A549 (cell line): ENCODE measurements around the gene CUL7. TPM values are rescaled to one million over a fixed set of nuclear protein-coding genes. Genes with fewer than 3 reads are reported as not detected.
"Not testable (repeated sequence)": the region's sequence is repeated elsewhere in the genome, so short reads cannot be mapped to it uniquely, and the experiment has no call there.

Source experiments
- ATAC-seq, 2 experiments: fragments of 200-7000 bp in 1 of 2; fragments of >200 bp in 1 of 2; cut with Nextera tagmentation in 1 of 2; cut with Tn5 transposase in 1 of 2; 3 replicates each; pipeline versions ENCODE4 v1.8.0 to v1.9.1; 2018 to 2020; ENCODE audit warnings: mild to moderate bottlenecking in 1 of 2, moderate library complexity in 1 of 2
- CTCF ChIA-PET: fragments of 300-600 bp; sonication (Branson Sonifier 250); formaldehyde crosslinking; extraction: SDS; loops from one replicate; lab custom pipeline; 2021; ENCODE audit warnings: antibody characterized with exemption, inconsistent platforms; lab: Yijun Ruan, JAX
- POLR2A ChIA-PET: fragments of 350-600 bp; formaldehyde crosslinking; extraction: SDS; loops from one replicate; lab custom pipeline; 2021; ENCODE audit warnings: antibody characterized with exemption, inconsistent platforms; lab: Yijun Ruan, JAX
- DNase-seq, 2 experiments: peaks; one replicate each; pipeline versions ENCODE4 v3.0.0 to v3.0.0-alpha.2; 2011 to 2016; ENCODE audit warnings: low read depth in 1 of 2, low spot score in 1 of 2
- FAIRE-seq: peaks from 2 replicates; lab custom pipeline; 2011; peaks lifted over from hg19 to GRCh38; lab: Jason Lieb, UNC
- H3K27ac ChIP-seq, 2 experiments: fragments of >200 bp; sonication (Bioruptor Twin); formaldehyde crosslinking; 3 replicates each; pipeline ENCODE4 v1.5.1; 2016 to 2017
- H3K4me1 ChIP-seq: fragments of >200 bp; sonication (Bioruptor Twin); formaldehyde crosslinking; 3 replicates; pipeline ENCODE4 v1.6.1; 2016
- H3K4me2 ChIP-seq: fragments of >200 bp; sonication (Bioruptor Twin); formaldehyde crosslinking; 3 replicates; pipeline ENCODE4 v1.6.1; 2016
- H3K4me3 ChIP-seq: fragments of >200 bp; sonication (Bioruptor Twin); formaldehyde crosslinking; 3 replicates; pipeline ENCODE4 v1.5.1; 2016
- H3K9me3 ChIP-seq: fragments of >200 bp; sonication (Bioruptor Twin); formaldehyde crosslinking; 3 replicates; pipeline ENCODE4 v1.6.1; 2016
- BHLHE40 ChIP-seq: IDR thresholded peaks from 2 replicates; pipeline ENCODE4 v1.6.1; 2012; ENCODE audit warnings: low read depth, low read length, inconsistent platforms
- CBX2 ChIP-seq: fragments of 200-600 bp; sonication (generic); IDR thresholded peaks from 2 replicates; pipeline ENCODE4 v1.6.1; 2016; ENCODE audit warnings: low read depth, mild to moderate bottlenecking, borderline replicate concordance
- CEBPB ChIP-seq, 2 experiments: fragments of >200 bp in 1 of 2; sonication (Bioruptor Twin) in 1 of 2; formaldehyde crosslinking in 1 of 2; IDR thresholded peaks; 2 replicates each; pipeline ENCODE4 v1.6.1; 2012 to 2016
- EHF ChIP-seq: fragments of 250-450 bp; sonication (Bioruptor Pico); IDR thresholded peaks from 2 replicates; pipeline ENCODE4 v1.5.0; 2020; ENCODE audit warnings: mild to moderate bottlenecking
- ELK1 ChIP-seq: fragments of 150-350 bp; IDR thresholded peaks from 2 replicates; pipeline ENCODE4 v1.6.1; 2014; ENCODE audit warnings: low read depth, mild to moderate bottlenecking, low read length
- EP300 ChIP-seq, 2 experiments: fragments of >200 bp; sonication (Bioruptor Twin); formaldehyde crosslinking; IDR thresholded peaks; 2 replicates in 1 of 2; 3 replicates in 1 of 2; pipeline ENCODE4 v1.6.1; 2016 to 2017
- FOXS1 ChIP-seq: fragments of 250-450 bp; sonication (Bioruptor Pico); IDR thresholded peaks from 2 replicates; pipeline ENCODE4 v1.5.0; 2020; ENCODE audit warnings: mild to moderate bottlenecking, moderate library complexity
- HDAC2 ChIP-seq: fragments of 200-600 bp; sonication (generic); IDR thresholded peaks from 2 replicates; pipeline ENCODE4 v1.6.1; 2016
- HEYL ChIP-seq: fragments of 250-450 bp; sonication (Bioruptor Pico); IDR thresholded peaks from 2 replicates; pipeline ENCODE4 v1.8.0; 2021; ENCODE audit warnings: mild to moderate bottlenecking, moderate library complexity
- HOXB13 ChIP-seq: fragments of 250-450 bp; sonication (Bioruptor Pico); IDR thresholded peaks from 2 replicates; pipeline ENCODE4 v1.5.0; 2020; ENCODE audit warnings: low read depth, mild to moderate bottlenecking, moderate library complexity
- HOXB5 ChIP-seq: fragments of 250-450 bp; sonication (Bioruptor Pico); IDR thresholded peaks from 2 replicates; pipeline ENCODE4 v1.5.0; 2020; ENCODE audit warnings: mild to moderate bottlenecking, moderate library complexity
- JUN ChIP-seq, 2 experiments: fragments of >200 bp; sonication (Bioruptor Twin); formaldehyde crosslinking; IDR thresholded peaks; 2 replicates in 1 of 2; 3 replicates in 1 of 2; pipeline ENCODE4 v1.6.1; 2016 to 2017
- KDM1A ChIP-seq: fragments of 200-600 bp; sonication (generic); IDR thresholded peaks from 2 replicates; pipeline ENCODE4 v1.6.1; 2016; ENCODE audit warnings: low read depth, mild to moderate bottlenecking
- MAX ChIP-seq: IDR thresholded peaks from 2 replicates; pipeline ENCODE4 v1.6.1; 2012
- MYC ChIP-seq: IDR thresholded peaks from 2 replicates; pipeline ENCODE4 v1.6.1; 2012; ENCODE audit warnings: mild to moderate bottlenecking, inconsistent platforms, low read length, improper control_type of control experiment, borderline replicate concordance
- NFE2L2 ChIP-seq: fragments of 150-350 bp; conservative IDR thresholded peaks from 2 replicates; pipeline ENCODE4 v1.6.1; 2014; ENCODE audit warnings: low read length
- PHF8 ChIP-seq: fragments of 200-600 bp; sonication (generic); IDR thresholded peaks from 2 replicates; pipeline ENCODE4 v1.6.1; 2016; ENCODE audit warnings: low read depth, mild to moderate bottlenecking, antibody characterized with exemption, moderate library complexity, borderline replicate concordance
- RAD21 ChIP-seq, 2 experiments: fragments of >200 bp in 1 of 2; sonication (Bioruptor Twin) in 1 of 2; formaldehyde crosslinking in 1 of 2; IDR thresholded peaks in 1 of 2; conservative IDR thresholded peaks in 1 of 2; 2 replicates in 1 of 2; 3 replicates in 1 of 2; pipeline ENCODE4 v1.6.1; 2012 to 2018; ENCODE audit warnings: inconsistent platforms in 1 of 2
- RARB ChIP-seq: fragments of 250-450 bp; sonication (Bioruptor Pico); IDR thresholded peaks from 2 replicates; pipeline ENCODE4 v1.8.0; 2021; ENCODE audit warnings: mild to moderate bottlenecking, moderate library complexity
- RCOR1 ChIP-seq: fragments of 150-350 bp; IDR thresholded peaks from 2 replicates; pipeline ENCODE4 v1.6.1; 2014; ENCODE audit warnings: antibody characterized with exemption, low read length, low read depth
- RFX5 ChIP-seq: fragments of 450-650 bp; IDR thresholded peaks from 2 replicates; pipeline ENCODE4 v1.7.1; 2014; ENCODE audit warnings: antibody characterized with exemption, mild to moderate bottlenecking, moderate library complexity
- RNF2 ChIP-seq: fragments of 200-600 bp; sonication (generic); IDR thresholded peaks from 2 replicates; pipeline ENCODE4 v1.6.1; 2016; ENCODE audit warnings: low read depth, mild to moderate bottlenecking, antibody characterized with exemption, moderate library complexity, borderline replicate concordance
- SMC3 ChIP-seq: fragments of >200 bp; sonication (Bioruptor Twin); formaldehyde crosslinking; IDR thresholded peaks from 3 replicates; pipeline ENCODE4 v1.6.1; 2018; ENCODE audit warnings: inconsistent platforms
- TFCP2L1 ChIP-seq: fragments of 250-450 bp; sonication (Bioruptor Pico); IDR thresholded peaks from 2 replicates; pipeline ENCODE4 v1.5.0; 2021; ENCODE audit warnings: mild to moderate bottlenecking
- TP53 ChIP-seq: fragments of 250-450 bp; sonication (Bioruptor Pico); IDR thresholded peaks from 2 replicates; pipeline ENCODE4 v1.5.0; 2021; ENCODE audit warnings: mild to moderate bottlenecking, moderate library complexity
- ZSCAN20 ChIP-seq: fragments of 250-450 bp; sonication (Bioruptor Pico); IDR thresholded peaks from 2 replicates; pipeline ENCODE4 v1.8.0; 2022; ENCODE audit warnings: mild to moderate bottlenecking, moderate library complexity
- WGBS: methylation state at CpG from one replicate; pipeline ENCODE4 v1.1.6; 2017; ENCODE audit errors: missing lambda C conversion rate; 5-methylcytosine and 5-hydroxymethylcytosine counted together
- polyA plus RNA-seq, 4 experiments: library from polyadenylated mRNA; depleted of rRNA in 3 of 4; stranded (reverse); fragments of >200 nt; fragmentation: RNase III in 1 of 4; extraction: RNeasy Plus Mini Kit Qiagen cat#74134 plus additional on column Dnase treatment in 1 of 4; gene quantifications; 2 replicates in 3 of 4; 3 replicates in 1 of 4; pipeline ENCODE4 v1.2.3, GENCODE V29; 2011 to 2017
- TF ChIP-seq, protein P1 (sequence below): fragments of >200 bp; sonication (Bioruptor Twin); formaldehyde crosslinking; IDR thresholded peaks from 3 replicates; pipeline ENCODE4 v1.5.1; 2016
- TF ChIP-seq, protein P2 (sequence below): fragments of 250-450 bp; sonication (Bioruptor Pico); IDR thresholded peaks from 2 replicates; pipeline ENCODE4 v1.5.0; 2020; ENCODE audit warnings: low read depth, mild to moderate bottlenecking, moderate library complexity
- TF ChIP-seq, protein P3 (sequence below): IDR thresholded peaks from 2 replicates; pipeline ENCODE4 v1.6.1; 2012; ENCODE audit warnings: low read depth, borderline replicate concordance
- TF ChIP-seq, protein P4 (sequence below): fragments of 450-650 bp; IDR thresholded peaks from 2 replicates; pipeline ENCODE4 v1.6.1; 2014; ENCODE audit warnings: antibody characterized with exemption

Gene CUL7
- polyA plus RNA-seq, 2 of the 4 experiments (the other 2 are of a cell fraction), result 10.0 to 12.1 TPM

DNA sequence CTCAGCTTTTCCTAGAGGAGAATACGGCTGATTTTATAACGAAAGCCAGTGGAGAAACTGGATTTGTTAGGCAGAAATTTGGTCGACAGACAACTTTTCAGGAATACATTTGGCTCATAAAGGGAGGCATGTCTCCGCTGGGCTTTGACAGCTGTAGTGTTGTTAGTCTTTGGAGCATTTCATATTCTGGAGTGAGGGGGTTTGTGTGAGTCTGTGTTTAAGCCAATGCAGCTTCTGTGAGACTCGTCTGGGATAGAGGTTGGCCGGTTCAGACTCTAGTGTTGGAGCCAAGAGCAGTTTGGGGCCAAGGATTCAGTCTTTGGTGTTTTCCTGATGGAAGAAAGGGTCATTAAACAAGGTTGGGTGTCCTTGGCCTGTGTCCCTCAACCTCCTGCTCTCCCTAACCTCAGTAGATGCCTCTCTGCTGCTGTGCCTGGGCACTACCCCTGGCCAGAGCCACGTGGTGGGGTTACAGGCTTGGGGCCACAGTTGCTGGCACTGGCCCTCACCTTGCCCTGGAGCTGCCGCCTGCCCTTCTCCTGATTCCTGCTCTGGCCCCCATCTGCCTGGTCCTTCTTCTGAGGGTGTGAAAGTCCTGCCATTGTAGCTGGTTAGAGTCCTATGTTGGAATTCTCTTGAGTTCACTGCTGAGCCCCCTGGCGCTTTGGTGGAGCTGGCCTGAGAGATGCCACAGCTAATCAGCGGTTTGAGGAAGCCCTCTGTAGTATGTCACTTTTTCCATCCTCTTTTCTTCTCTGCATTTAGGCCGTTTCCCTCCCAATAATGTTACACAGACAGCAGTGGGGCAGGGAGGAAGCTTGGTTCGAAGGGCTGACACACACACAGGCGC, 29.4 kb upstream of the CUL7 start:
- H3K27ac ChIP-seq, result no peak overlapping the region
- no peak overlapping the region for H3K4me2 ChIP-seq
- no peak overlapping the region for H3K4me3 ChIP-seq
- no peaks in the 10 kb centered on the region; the same call in 2 of the 3 replicates for H3K4me1 ChIP-seq
- ATAC-seq, result no peak
- DNase-seq, result no peak
- CTCF ChIA-PET, result interaction anchor here (0.8 to 1.5 kb wide), 3 partner anchors 13 to 59 kb away, joined by 3 to 4 read pairs (median 3); no protein-coding TSS in a partner anchor
- WGBS, result 72% methylated on average over 13 of the region's 13 CpGs
- POLR2A ChIA-PET, result no interaction called here
- TF ChIP-seq KDM1A, result no peak
- no peak for TF ChIP-seq SMC3
- TF ChIP-seq, protein P1, sequence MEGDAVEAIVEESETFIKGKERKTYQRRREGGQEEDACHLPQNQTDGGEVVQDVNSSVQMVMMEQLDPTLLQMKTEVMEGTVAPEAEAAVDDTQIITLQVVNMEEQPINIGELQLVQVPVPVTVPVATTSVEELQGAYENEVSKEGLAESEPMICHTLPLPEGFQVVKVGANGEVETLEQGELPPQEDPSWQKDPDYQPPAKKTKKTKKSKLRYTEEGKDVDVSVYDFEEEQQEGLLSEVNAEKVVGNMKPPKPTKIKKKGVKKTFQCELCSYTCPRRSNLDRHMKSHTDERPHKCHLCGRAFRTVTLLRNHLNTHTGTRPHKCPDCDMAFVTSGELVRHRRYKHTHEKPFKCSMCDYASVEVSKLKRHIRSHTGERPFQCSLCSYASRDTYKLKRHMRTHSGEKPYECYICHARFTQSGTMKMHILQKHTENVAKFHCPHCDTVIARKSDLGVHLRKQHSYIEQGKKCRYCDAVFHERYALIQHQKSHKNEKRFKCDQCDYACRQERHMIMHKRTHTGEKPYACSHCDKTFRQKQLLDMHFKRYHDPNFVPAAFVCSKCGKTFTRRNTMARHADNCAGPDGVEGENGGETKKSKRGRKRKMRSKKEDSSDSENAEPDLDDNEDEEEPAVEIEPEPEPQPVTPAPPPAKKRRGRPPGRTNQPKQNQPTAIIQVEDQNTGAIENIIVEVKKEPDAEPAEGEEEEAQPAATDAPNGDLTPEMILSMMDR, result no peak
- TF ChIP-seq HEYL (CRISPR knock-in tag), result no peak
- TF ChIP-seq RCOR1, result no peak
- TF ChIP-seq CBX2, result no peak
- TF ChIP-seq PHF8, result no peak
- no peak for TF ChIP-seq RNF2
- no peak for TF ChIP-seq EP300 (IDR thresholded peaks at IDR 0.05)
- TF ChIP-seq ELK1, result no peak
- no peak for TF ChIP-seq MYC
- no peak for TF ChIP-seq RFX5
- TF ChIP-seq MAX, result no peak
- no peak for TF ChIP-seq EHF
- no peak for TF ChIP-seq BHLHE40
- no peak for TF ChIP-seq NFE2L2
- TF ChIP-seq JUN (IDR thresholded peaks at IDR 0.05), result no peak
- TF ChIP-seq HOXB13, result no peak
- TF ChIP-seq FOXS1 (CRISPR knock-in tag), result no peak
- no peaks in the 10 kb centered on the region for H3K9me3 ChIP-seq
- FAIRE-seq, result no peak

DNA sequence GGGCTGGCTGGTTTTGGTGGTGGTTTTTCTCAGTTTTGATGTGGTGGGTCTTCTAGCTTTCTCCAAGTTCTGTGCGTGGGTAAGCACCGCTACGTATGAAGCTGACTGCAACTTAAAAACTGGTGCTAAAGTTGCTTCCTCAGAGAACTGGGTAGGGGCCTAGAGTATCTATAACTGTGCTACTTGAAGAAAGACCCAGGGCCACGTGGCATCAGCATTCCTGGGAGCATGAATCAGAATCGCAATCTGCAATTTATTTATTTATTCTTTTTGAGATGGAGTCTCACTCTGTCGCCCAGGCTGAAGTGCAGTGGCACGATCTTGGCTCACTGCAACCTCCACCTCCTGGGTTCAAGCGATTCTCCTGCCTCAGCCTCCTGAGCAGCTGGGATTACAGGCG, 28.3 kb upstream of the CUL7 start:
- 67% methylated on average over 8 of the region's 9 CpGs for WGBS
- H3K4me1 ChIP-seq, H3K4me2 ChIP-seq, FAIRE-seq, H3K9me3 ChIP-seq, H3K27ac ChIP-seq, DNase-seq, CTCF ChIA-PET, ATAC-seq, H3K4me3 ChIP-seq, POLR2A ChIA-PET: not testable (repeated sequence)

GRCh38 chr6:43081043-43081442, 27.4 kb upstream of the CUL7 start:
- POLR2A ChIA-PET, result no interaction called here
- FAIRE-seq (no peak), ATAC-seq (no peak), DNase-seq (no peak)
- Histone ChIP-seq H3K9me3 (no peaks in the 10 kb centered on the region), H3K27ac (no peak overlapping the region), H3K4me3 (no peak overlapping the region), H3K4me1 (no peaks in the 10 kb centered on the region; the same call in 2 of the 3 replicates), H3K4me2 (no peak overlapping the region)
- CTCF ChIA-PET, result interaction anchor here (0.6 to 1.1 kb wide), 2 partner anchors 18 to 19 kb away, joined by 3 read pairs; no protein-coding TSS in a partner anchor
- 92% methylated on average over 4 of the region's 4 CpGs for WGBS
- TF ChIP-seq ZSCAN20 (CRISPR knock-in tag) (no peak), TFCP2L1 (CRISPR knock-in tag) (no peak), RARB (CRISPR knock-in tag) (no peak), HOXB5 (CRISPR knock-in tag) (no peak), HDAC2 (no peak), HEYL (CRISPR knock-in tag) (no peak), RAD21 (conservative IDR thresholded peaks at IDR 0.05 in 1 of 2, IDR thresholded peaks at IDR 0.05 in 1 of 2) (no peak), TP53 (no peak), FOXS1 (CRISPR knock-in tag) (no peak), RFX5 (no peak), CEBPB (IDR thresholded peaks at IDR 0.05) (no peak)
- TF ChIP-seq, protein P2, sequence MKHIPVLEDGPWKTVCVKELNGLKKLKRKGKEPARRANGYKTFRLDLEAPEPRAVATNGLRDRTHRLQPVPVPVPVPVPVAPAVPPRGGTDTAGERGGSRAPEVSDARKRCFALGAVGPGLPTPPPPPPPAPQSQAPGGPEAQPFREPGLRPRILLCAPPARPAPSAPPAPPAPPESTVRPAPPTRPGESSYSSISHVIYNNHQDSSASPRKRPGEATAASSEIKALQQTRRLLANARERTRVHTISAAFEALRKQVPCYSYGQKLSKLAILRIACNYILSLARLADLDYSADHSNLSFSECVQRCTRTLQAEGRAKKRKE (CRISPR knock-in tag), result no peak
- TF ChIP-seq, protein P3, sequence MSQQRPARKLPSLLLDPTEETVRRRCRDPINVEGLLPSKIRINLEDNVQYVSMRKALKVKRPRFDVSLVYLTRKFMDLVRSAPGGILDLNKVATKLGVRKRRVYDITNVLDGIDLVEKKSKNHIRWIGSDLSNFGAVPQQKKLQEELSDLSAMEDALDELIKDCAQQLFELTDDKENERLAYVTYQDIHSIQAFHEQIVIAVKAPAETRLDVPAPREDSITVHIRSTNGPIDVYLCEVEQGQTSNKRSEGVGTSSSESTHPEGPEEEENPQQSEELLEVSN, result no peak
- TF ChIP-seq, protein P4, sequence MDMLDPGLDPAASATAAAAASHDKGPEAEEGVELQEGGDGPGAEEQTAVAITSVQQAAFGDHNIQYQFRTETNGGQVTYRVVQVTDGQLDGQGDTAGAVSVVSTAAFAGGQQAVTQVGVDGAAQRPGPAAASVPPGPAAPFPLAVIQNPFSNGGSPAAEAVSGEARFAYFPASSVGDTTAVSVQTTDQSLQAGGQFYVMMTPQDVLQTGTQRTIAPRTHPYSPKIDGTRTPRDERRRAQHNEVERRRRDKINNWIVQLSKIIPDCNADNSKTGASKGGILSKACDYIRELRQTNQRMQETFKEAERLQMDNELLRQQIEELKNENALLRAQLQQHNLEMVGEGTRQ, result no peak
